Measurements from ENCODE around the gene SP3.

GRCh38 chr2:174004905-174005605, 39.9 kb upstream of the SP3 start:
- TF ChIP-seq CTCF (IDR thresholded peaks at IDR 0.05; ENCODE audit: control extremely low read depth in 1 of 3, insufficient read depth in 1 of 3, low read depth in 1 of 3, low read length in 3 of 3) (no peak), ATF3 (IDR thresholded peaks at IDR 0.05; ENCODE audit: insufficient read depth, low read depth, low read length) (no peak), SIN3A (conservative IDR thresholded peaks at IDR 0.05 in 1 of 2, IDR thresholded peaks at IDR 0.05 in 1 of 2; ENCODE audit: low read depth in 1 of 2, low read length in 2 of 2) (no peak), POLR2A (IDR thresholded peaks at IDR 0.05; ENCODE audit: control extremely low read depth in 1 of 2, low read depth in 2 of 2, low read length in 2 of 2) (no peak), JUN (IDR thresholded peaks at IDR 0.05; ENCODE audit: low read depth, low read length) (no peak), RBBP5 (IDR thresholded peaks at IDR 0.05; ENCODE audit: borderline replicate concordance, low read depth, low read length) (no peak), CEBPB (IDR thresholded peaks at IDR 0.05; ENCODE audit: low read depth, low read length) (no peak), PHF8 (conservative IDR thresholded peaks at IDR 0.05; ENCODE audit: low read depth, low read length) (no peak), POLR2AphosphoS5 (IDR thresholded peaks at IDR 0.05; ENCODE audit: low read depth, low read length) (no peak), RFX5 (IDR thresholded peaks at IDR 0.05; ENCODE audit: borderline replicate concordance, low read depth, low read length) (no peak), MAX (IDR thresholded peaks at IDR 0.05) (no peak), TAF1 (IDR thresholded peaks at IDR 0.05; ENCODE audit: low read depth, low read length) (no peak), JUND (IDR thresholded peaks at IDR 0.05; ENCODE audit: low read length) (no peak)

Data from H1 (cell line).